A673 (cell line): Measurements from ENCODE around the gene PPP1R17. TPM values are rescaled to one million over a fixed set of nuclear protein-coding genes. Genes with fewer than 3 reads are reported as not detected.

Experiments used
- BruUV-seq: library from RNA; stranded (reverse); fragments of 400-500 nt; replicated peaks from 2 replicates; lab custom pipeline; 2021; lab: Mats Ljungman, UMichigan
- CTCF ChIA-PET: fragments of 300-600 bp; sonication (Branson Sonifier 250); formaldehyde crosslinking; loops from one replicate; lab custom pipeline; 2022; ENCODE audit warnings: antibody characterized with exemption; lab: Charles Lee
- POLR2A ChIA-PET: fragments of 300-600 bp; sonication (Branson Sonifier 250); formaldehyde crosslinking; loops from one replicate; lab custom pipeline; 2022; ENCODE audit warnings: antibody characterized with exemption; ENCODE audit not compliant: low non-redundant PET; lab: Charles Lee
- DNase-seq: peaks from one replicate; pipeline ENCODE4 v3.0.0-alpha.2; 2015; ENCODE audit warnings: low spot score
- H3K27ac ChIP-seq: fragments of 200-600 bp; sonication (generic); 2 replicates; pipeline ENCODE4 v1.5.1; 2016; ENCODE audit warnings: mixed run types, low read depth, mild to moderate bottlenecking, mixed read lengths, antibody characterized with exemption, low read length; ENCODE audit not compliant: poor library complexity, severe bottlenecking
- H3K27me3 ChIP-seq: fragments of 200-600 bp; sonication (generic); replicated peaks from 2 replicates; pipeline ENCODE4 v1.6.1; 2017; ENCODE audit warnings: mixed run types, low read depth, mild to moderate bottlenecking, mixed read lengths, antibody characterized with exemption, low read length; ENCODE audit not compliant: insufficient read depth, poor library complexity
- H3K36me3 ChIP-seq: fragments of 200-600 bp; sonication (generic); 2 replicates; pipeline ENCODE4 v1.6.1; 2016; ENCODE audit warnings: mixed run types, mild to moderate bottlenecking, mixed read lengths, antibody characterized with exemption, low read length; ENCODE audit not compliant: insufficient read depth, poor library complexity, severe bottlenecking
- H3K4me1 ChIP-seq: fragments of 200-600 bp; sonication (generic); 2 replicates; pipeline ENCODE4 v1.6.1; 2017; ENCODE audit warnings: mixed run types, mild to moderate bottlenecking, mixed read lengths, antibody characterized with exemption, low read length; ENCODE audit not compliant: insufficient read depth, poor library complexity, severe bottlenecking
- H3K4me3 ChIP-seq: fragments of 200-600 bp; sonication (generic); 2 replicates; pipeline ENCODE4 v1.5.1; 2016; ENCODE audit warnings: low read depth, mixed run types, mild to moderate bottlenecking, mixed read lengths, low read length; ENCODE audit not compliant: poor library complexity, severe bottlenecking
- H3K9me3 ChIP-seq: fragments of 200-600 bp; sonication (generic); 2 replicates; pipeline ENCODE4 v1.6.1; 2016; ENCODE audit warnings: mixed run types, low read depth, mild to moderate bottlenecking, mixed read lengths, antibody characterized with exemption, low read length; ENCODE audit not compliant: poor library complexity, severe bottlenecking
- EZH2 ChIP-seq: fragments of 200-600 bp; sonication (generic); IDR thresholded peaks from 2 replicates; pipeline ENCODE4 v1.6.1; 2017; ENCODE audit warnings: borderline replicate concordance, low read depth, mild to moderate bottlenecking, mixed read lengths, antibody characterized with exemption, low read length; ENCODE audit not compliant: poor library complexity, severe bottlenecking
- intact Hi-C: fragments of 100-400 bp; cut with micrococcal nuclease; formaldehyde crosslinking; loops from one replicate; pipeline ENCODE4 v1.10.0; 2022; ENCODE audit not compliant: unreplicated experiment
- total RNA-seq: library from RNA; stranded (reverse); gene quantifications from 2 replicates; pipeline ENCODE4 v1.2.3, GENCODE V29; 2021
- TF ChIP-seq, protein P1 (sequence below): fragments of 300-800, 200-600 bp; sonication (generic); conservative IDR thresholded peaks from 2 replicates; pipeline ENCODE4 v1.5.1; 2017; ENCODE audit warnings: low read depth, mild to moderate bottlenecking, antibody characterized with exemption, low read length, moderate library complexity, mixed read lengths

PPP1R17 gene
- total RNA-seq, 1 experiment from 2014 or later: not detected

DNA sequence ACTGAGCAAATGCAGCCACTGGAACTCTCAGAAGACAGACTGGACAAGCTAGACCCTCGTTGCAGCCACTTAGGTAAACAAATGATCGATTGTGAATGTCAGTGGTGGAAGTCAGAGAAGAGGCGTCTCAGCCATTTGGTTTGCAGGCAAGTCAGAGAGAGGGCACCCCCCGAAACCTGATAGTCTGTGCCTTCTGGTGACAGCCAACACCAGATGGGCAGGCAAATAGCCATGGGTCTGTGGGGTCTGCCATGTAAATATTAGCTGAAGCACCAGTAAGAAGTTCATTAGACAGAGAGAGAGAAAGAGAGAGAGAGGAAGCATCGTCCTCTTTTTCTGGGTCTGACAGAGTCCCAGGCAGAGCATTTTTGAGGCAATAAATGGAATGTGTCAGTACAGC is 5.4 kb downstream of the PPP1R17 start:
- Histone ChIP-seq H3K4me3 (no peak overlapping the region), H3K36me3 (no peaks in the 10 kb centered on the region), H3K27me3 (peaks cover 3% of the 10 kb centered on the region), H3K9me3 (no peaks in the 10 kb centered on the region), H3K27ac (no peak overlapping the region), H3K4me1 (no peaks in the 10 kb centered on the region)
- no peak for DNase-seq
- BruUV-seq: no TSS peak
- intact Hi-C loops: no loop called here
- POLR2A ChIA-PET: no interaction called here
- CTCF ChIA-PET: no interaction called here
- TF ChIP-seq, protein P1, sequence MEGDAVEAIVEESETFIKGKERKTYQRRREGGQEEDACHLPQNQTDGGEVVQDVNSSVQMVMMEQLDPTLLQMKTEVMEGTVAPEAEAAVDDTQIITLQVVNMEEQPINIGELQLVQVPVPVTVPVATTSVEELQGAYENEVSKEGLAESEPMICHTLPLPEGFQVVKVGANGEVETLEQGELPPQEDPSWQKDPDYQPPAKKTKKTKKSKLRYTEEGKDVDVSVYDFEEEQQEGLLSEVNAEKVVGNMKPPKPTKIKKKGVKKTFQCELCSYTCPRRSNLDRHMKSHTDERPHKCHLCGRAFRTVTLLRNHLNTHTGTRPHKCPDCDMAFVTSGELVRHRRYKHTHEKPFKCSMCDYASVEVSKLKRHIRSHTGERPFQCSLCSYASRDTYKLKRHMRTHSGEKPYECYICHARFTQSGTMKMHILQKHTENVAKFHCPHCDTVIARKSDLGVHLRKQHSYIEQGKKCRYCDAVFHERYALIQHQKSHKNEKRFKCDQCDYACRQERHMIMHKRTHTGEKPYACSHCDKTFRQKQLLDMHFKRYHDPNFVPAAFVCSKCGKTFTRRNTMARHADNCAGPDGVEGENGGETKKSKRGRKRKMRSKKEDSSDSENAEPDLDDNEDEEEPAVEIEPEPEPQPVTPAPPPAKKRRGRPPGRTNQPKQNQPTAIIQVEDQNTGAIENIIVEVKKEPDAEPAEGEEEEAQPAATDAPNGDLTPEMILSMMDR: no peak
- no peak for TF ChIP-seq EZH2

DNA sequence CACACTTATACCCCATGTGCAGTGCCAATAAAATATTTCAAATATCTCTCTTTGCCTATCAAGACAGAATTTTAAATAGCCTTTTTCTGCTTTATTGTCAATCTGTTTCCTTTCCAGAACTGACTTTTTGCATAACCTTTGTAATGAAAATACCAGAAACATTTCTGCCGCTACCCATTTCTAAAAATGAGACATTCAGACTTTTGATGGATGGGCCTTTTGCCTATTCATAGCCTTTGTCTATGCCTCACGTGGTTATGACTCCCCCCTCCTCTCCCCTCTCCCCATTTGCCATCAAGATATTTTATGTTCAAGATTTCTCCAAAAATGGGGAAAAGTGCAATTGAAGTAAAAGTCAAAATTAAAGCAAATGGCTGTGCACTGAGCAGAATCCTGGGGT is 5.9 kb downstream of the PPP1R17 start:
- no peak overlapping the region for H3K4me3 ChIP-seq
- POLR2A ChIA-PET: no interaction called here
- no peak for TF ChIP-seq EZH2
- TF ChIP-seq, protein P1: no peak
- CTCF ChIA-PET: no interaction called here
- H3K4me1 ChIP-seq: no peaks in the 10 kb centered on the region
- H3K9me3 ChIP-seq: no peaks in the 10 kb centered on the region
- H3K27me3 ChIP-seq: peaks cover 3% of the 10 kb centered on the region
- BruUV-seq: no TSS peak
- no peak for DNase-seq
- no peak overlapping the region for H3K27ac ChIP-seq
- H3K36me3 ChIP-seq: no peaks in the 10 kb centered on the region
- intact Hi-C loops: no loop called here

DNA sequence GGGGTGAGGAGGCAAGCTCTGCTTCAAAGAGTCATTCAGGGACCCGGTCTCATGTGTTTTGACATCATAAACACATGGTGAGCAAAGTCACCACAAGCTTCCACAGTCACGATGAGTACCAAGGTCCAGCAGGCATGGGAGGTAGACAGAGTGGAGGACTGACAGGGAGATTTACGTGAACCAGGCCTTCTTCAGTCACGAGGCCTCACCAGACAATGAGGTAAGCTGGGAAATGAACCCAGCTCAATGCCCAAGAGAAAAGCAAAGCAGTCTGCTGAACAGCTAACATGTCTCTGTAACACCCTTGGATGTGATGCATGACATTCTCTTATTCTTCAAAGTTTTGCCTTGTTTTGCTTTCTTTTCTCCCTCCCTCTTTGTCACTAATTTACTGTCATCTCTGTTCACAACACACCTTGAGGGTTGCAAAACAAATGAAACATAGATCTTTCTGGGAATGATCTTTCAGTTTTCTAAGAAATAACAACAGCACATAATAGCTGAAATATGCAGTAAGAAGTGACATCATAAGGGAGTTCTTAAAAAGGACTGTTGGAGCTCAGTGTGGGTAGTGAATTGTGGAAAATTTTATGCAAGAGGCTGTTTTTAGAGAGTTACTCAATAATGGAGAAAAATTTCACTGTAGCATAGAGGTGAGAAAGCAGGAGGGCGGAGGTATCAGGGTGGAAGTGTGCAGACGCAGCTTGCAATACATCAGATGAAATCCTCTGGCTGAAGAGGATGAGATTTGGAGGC is 9.0 kb downstream of the PPP1R17 start:
- TF ChIP-seq, protein P1: no peak
- TF ChIP-seq EZH2: no peak
- CTCF ChIA-PET: no interaction called here
- Histone ChIP-seq H3K27me3 (peaks cover 3% of the 10 kb centered on the region), H3K9me3 (no peaks in the 10 kb centered on the region), H3K36me3 (no peaks in the 10 kb centered on the region), H3K4me3 (no peak overlapping the region), H3K4me1 (no peaks in the 10 kb centered on the region), H3K27ac (no peak overlapping the region)
- intact Hi-C loops: no loop called here
- no TSS peak for BruUV-seq
- DNase-seq: no peak
- POLR2A ChIA-PET: no interaction called here
